MM.1S (cell line): Measurements from ENCODE around the gene TANC1.

Source experiments
- DNase-seq: peaks from one replicate; pipeline ENCODE4 v3.0.0-alpha.2; 2015
- H2AFZ ChIP-seq: fragments of 300-600 bp; sonication (generic); 2 replicates; pipeline ENCODE4 v1.6.0; 2016; ENCODE audit warnings: antibody characterized with exemption, low read length
- H3F3A ChIP-seq: fragments of 300-600 bp; sonication (generic); 2 replicates; pipeline ENCODE4 v1.6.1; 2016; ENCODE audit warnings: mild to moderate bottlenecking, antibody characterized with exemption, low read length, moderate library complexity, mixed read lengths; ENCODE audit not compliant: insufficient read depth
- H3K27ac ChIP-seq: fragments of 300-600 bp; sonication (generic); 2 replicates; pipeline ENCODE4 v1.5.1; 2016; ENCODE audit warnings: mild to moderate bottlenecking, low read length
- H3K27me3 ChIP-seq: fragments of 300-600 bp; sonication (generic); replicated peaks from 2 replicates; pipeline ENCODE4 v1.6.0; 2016; ENCODE audit warnings: low read length; ENCODE audit not compliant: insufficient read depth
- H3K36me3 ChIP-seq: fragments of 300-600 bp; sonication (generic); replicated peaks from 2 replicates; pipeline ENCODE4 v1.6.1; 2016; ENCODE audit warnings: mild to moderate bottlenecking, low read length, mixed read lengths; ENCODE audit not compliant: insufficient read depth
- H3K4me1 ChIP-seq: fragments of 300-600 bp; sonication (generic); 2 replicates; pipeline ENCODE4 v1.6.1; 2016; ENCODE audit warnings: low read length, mixed read lengths
- H3K4me2 ChIP-seq: fragments of 300-600 bp; sonication (generic); 2 replicates; pipeline ENCODE4 v1.6.0; 2016; ENCODE audit warnings: low read depth, low read length
- H3K4me3 ChIP-seq: fragments of 300-600 bp; sonication (generic); 2 replicates; pipeline ENCODE4 v1.5.1; 2016; ENCODE audit warnings: low read length, mixed read lengths
- H3K79me2 ChIP-seq: fragments of 300-600 bp; sonication (generic); 2 replicates; pipeline ENCODE4 v1.6.1; 2016; ENCODE audit warnings: mixed run types, low read length, mixed read lengths
- H3K9ac ChIP-seq: fragments of 300-600 bp; sonication (generic); 2 replicates; pipeline ENCODE4 v1.6.1; 2016; ENCODE audit warnings: low read length, mixed read lengths
- H3K9me2 ChIP-seq: fragments of 300-600 bp; sonication (generic); replicated peaks from 2 replicates; pipeline ENCODE4 v1.6.1; 2016; ENCODE audit warnings: mild to moderate bottlenecking, low read length, mixed read lengths; ENCODE audit not compliant: insufficient read depth
- H3K9me3 ChIP-seq: fragments of 300-600 bp; sonication (generic); replicated peaks from 2 replicates; pipeline ENCODE4 v1.6.1; 2016; ENCODE audit warnings: mild to moderate bottlenecking, low read length, mixed read lengths; ENCODE audit not compliant: insufficient read depth
- H4K20me1 ChIP-seq: fragments of 300-600 bp; sonication (generic); 2 replicates; pipeline ENCODE4 v1.6.1; 2016; ENCODE audit warnings: mild to moderate bottlenecking, low read length, moderate library complexity, mixed read lengths; ENCODE audit not compliant: insufficient read depth
- CTCF ChIP-seq: fragments of 300-600 bp; sonication (generic); IDR thresholded peaks from 2 replicates; pipeline ENCODE4 v1.5.1; 2016; ENCODE audit warnings: antibody characterized with exemption, low read length, mixed read lengths
- EZH2 ChIP-seq: fragments of 300-600 bp; sonication (generic); optimal IDR thresholded peaks from 2 replicates; pipeline ENCODE3; 2017; ENCODE audit warnings: low read depth, mild to moderate bottlenecking, antibody characterized with exemption, low read length, mixed read lengths
- EZH2phosphoT487 ChIP-seq: fragments of 300-600 bp; sonication (generic); IDR thresholded peaks from 2 replicates; pipeline ENCODE4 v1.6.1; 2018; ENCODE audit warnings: antibody characterized with exemption, low read length

The TANC1 gene

GRCh38 chr2:159129824-159130223 is 161.4 kb downstream of the TANC1 start:
- Histone ChIP-seq H4K20me1 (no peaks in the 10 kb centered on the region), H3F3A (no peaks in the 10 kb centered on the region), H3K27me3 (no peaks in the 10 kb centered on the region), H3K9ac (no peak overlapping the region), H3K9me3 (no peaks in the 10 kb centered on the region), H3K27ac (no peak overlapping the region), H3K4me2 (no peak overlapping the region), H3K4me3 (no peak overlapping the region), H3K4me1 (no peaks in the 10 kb centered on the region), H2AFZ (no peak overlapping the region), H3K79me2 (no peaks in the 10 kb centered on the region), H3K36me3 (no peaks in the 10 kb centered on the region), H3K9me2 (no peaks in the 10 kb centered on the region)
- no peak for TF ChIP-seq EZH2
- TF ChIP-seq EZH2phosphoT487: no peak
- TF ChIP-seq CTCF: no peak
- no peak for DNase-seq

- no peaks in the 10 kb centered on the region for H3F3A ChIP-seq
- no peak overlapping the region for H3K4me2 ChIP-seq
- H3K4me1 ChIP-seq: no peaks in the 10 kb centered on the region
- no peaks in the 10 kb centered on the region for H3K9me3 ChIP-seq
- no peaks in the 10 kb centered on the region for H3K36me3 ChIP-seq
- H3K9me2 ChIP-seq: no peaks in the 10 kb centered on the region
- H2AFZ ChIP-seq: no peak overlapping the region
- H3K9ac ChIP-seq: no peak overlapping the region
- DNase-seq: no peak
- no peaks in the 10 kb centered on the region for H4K20me1 ChIP-seq
- H3K27ac ChIP-seq: no peak overlapping the region
- no peaks in the 10 kb centered on the region for H3K79me2 ChIP-seq
- TF ChIP-seq EZH2phosphoT487 (no peak), EZH2 (no peak), CTCF (no peak)
- no peak overlapping the region for H3K4me3 ChIP-seq
- no peaks in the 10 kb centered on the region for H3K27me3 ChIP-seq
Measured at GRCh38 chr2:159130302-159130701, 161.9 kb downstream of the TANC1 start.

- H3K27me3 ChIP-seq: no peaks in the 10 kb centered on the region
- H3K4me2 ChIP-seq: no peak overlapping the region
- no peaks in the 10 kb centered on the region for H3K9me3 ChIP-seq
- no peaks in the 10 kb centered on the region for H3K79me2 ChIP-seq
- no peaks in the 10 kb centered on the region for H3K9me2 ChIP-seq
- DNase-seq: no peak
- H2AFZ ChIP-seq: no peak overlapping the region
- no peaks in the 10 kb centered on the region for H3K36me3 ChIP-seq
- H3K27ac ChIP-seq: no peak overlapping the region
- no peaks in the 10 kb centered on the region for H4K20me1 ChIP-seq
- TF ChIP-seq EZH2phosphoT487 (no peak), CTCF (no peak), EZH2 (no peak)
- H3K4me1 ChIP-seq: no peaks in the 10 kb centered on the region
- no peaks in the 10 kb centered on the region for H3F3A ChIP-seq
- H3K9ac ChIP-seq: no peak overlapping the region
- no peak overlapping the region for H3K4me3 ChIP-seq
Measured at GRCh38 chr2:159131267-159131913, 162.9 kb downstream of the TANC1 start.
